Inflammatory macrophage (primary cell): ENCODE results near the gene PATJ.
"Not testable (repeated sequence)": the region's sequence is repeated elsewhere in the genome, so short reads cannot be mapped to it uniquely, and the experiment has no call there.

Experiments used
- DNase-seq, 2 donors: peaks; one replicate each; pipeline ENCODE4 v3.0.0-alpha.2; 2020 to 2022

The PATJ gene

GRCh38 chr1:62183164-62184020, 441.1 kb downstream of the PATJ start:
- not testable (repeated sequence) for DNase-seq

GRCh38 chr1:62184336-62184735, 442.1 kb downstream of the PATJ start:
- no peak for DNase-seq

DNA sequence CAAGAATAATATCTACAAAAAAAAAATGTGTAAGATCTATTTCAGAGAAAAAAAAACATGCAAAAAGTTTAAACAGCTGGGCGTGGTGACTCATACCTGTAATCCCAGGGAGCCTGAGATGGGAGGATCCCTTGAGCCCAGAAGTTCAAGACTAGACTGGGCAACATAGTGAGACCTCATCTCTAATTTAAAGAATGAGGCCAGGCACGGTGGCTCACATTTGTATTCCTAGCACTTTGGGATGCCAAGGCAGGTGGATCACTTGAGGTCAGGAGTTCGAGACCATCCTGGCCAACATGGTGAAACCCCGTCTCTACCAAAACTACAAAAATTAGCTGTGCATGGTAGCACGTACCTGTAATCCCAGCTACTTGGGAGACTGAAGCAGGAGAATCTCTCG, 443.0 kb downstream of the PATJ start:
- DNase-seq: not testable (repeated sequence)

GRCh38 chr1:62185677-62186076, 443.4 kb downstream of the PATJ start:
- no peak for DNase-seq

GRCh38 chr1:62187548-62187947, 445.3 kb downstream of the PATJ start:
- DNase-seq: no peak

DNA sequence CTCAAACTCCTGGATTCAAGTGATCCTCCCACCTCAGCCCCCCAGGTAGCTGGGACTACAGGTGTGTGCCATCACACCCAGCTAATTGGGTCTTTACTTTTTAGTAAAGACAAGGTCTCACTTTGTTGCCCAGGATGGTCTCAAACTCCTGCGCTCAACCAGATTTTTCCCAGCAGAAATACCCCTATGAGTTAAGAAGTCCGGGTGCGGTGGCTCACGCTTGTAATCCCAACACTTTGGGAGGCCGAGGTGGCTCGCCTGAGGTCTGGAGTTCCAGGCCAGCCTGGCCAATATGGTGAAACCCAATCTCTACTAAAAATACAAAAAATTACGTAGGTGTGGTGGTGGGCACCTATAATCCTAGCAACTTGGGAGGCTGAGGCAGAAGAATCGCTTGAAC, 445.8 kb downstream of the PATJ start:
- DNase-seq: no peak

GRCh38 chr1:62194651-62195544, 452.6 kb downstream of the PATJ start, which contains the start of gene L1TD1:
TSS of gene L1TD1 (plus strand) at chr1:62194849. CDS start at chr1:62206629, 11,780 bp downstream.
- no peak for DNase-seq

GRCh38 chr1:62196086-62196690, 453.9 kb downstream of the PATJ start:
- DNase-seq: no peak

GRCh38 chr1:62198069-62198780, 455.9 kb downstream of the PATJ start:
- peak in 1 of 2 donors; percentile 17 for DNase-seq

DNA sequence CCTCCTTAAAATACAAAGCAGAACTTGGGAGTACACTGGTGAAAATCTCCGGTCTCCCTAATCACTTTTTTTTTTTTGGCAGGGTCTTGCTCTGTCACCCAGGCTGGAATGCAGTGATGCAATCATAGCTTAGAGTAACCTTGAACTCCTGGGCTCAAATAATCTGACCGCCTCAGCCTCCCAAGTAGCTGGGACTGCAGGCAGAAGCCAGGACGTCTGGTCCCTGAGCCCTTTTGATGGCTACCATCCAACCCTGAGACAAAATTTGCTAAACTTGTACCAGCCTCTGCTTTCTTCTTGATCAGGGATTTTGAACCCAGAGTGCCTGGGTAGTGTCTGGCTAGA, 456.5 kb downstream of the PATJ start:
- DNase-seq: no peak

DNA sequence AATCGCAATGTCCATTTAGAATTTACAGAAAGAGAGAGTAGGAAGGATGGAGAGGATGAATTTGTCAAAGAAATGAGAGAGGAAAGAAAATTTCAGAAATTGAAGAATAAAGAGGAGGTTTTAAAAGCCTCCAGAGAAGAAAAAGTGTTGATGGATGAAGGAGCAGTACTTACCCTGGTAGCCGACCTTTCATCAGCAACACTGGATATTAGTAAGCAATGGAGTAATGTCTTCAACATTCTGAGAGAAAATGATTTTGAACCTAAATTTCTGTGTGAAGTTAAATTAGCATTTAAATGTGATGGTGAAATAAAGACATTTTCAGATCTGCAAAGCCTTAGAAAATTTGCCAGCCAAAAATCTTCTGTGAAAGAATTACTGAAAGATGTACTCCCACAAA, 464.9 kb downstream of the PATJ start:
- DNase-seq: no peak

- DNase-seq: no peak
Measured at GRCh38 chr1:62208087-62208486, 465.8 kb downstream of the PATJ start.

GRCh38 chr1:62208970-62209369, 466.7 kb downstream of the PATJ start:
- DNase-seq: no peak

DNA sequence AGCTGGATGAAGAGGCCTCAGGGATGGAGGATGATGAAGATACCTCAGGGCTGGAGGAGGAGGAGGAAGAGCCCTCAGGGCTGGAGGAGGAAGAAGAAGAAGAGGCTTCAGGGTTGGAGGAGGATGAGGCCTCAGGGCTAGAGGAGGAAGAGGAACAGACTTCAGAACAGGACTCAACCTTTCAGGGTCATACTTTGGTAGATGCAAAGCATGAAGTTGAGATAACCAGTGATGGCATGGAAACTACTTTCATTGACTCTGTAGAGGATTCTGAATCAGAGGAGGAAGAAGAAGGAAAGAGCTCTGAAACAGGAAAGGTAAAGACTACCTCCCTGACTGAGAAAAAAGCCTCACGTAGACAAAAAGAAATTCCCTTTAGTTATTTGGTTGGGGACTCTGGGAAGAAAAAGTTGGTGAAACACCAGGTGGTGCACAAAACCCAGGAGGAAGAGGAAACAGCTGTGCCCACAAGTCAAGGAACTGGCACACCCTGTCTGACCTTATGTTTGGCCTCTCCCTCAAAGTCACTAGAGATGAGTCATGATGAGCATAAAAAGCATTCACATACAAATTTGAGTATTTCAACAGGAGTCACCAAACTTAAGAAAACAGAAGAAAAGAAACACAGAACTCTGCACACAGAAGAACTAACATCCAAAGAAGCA, 467.8 kb downstream of the PATJ start:
- DNase-seq: peak; percentile 44 to 81

- no peak for DNase-seq
Measured at GRCh38 chr1:62210960-62211359, 468.7 kb downstream of the PATJ start.

- no peak for DNase-seq
Measured at GRCh38 chr1:62212411-62212810, 470.1 kb downstream of the PATJ start.

DNA sequence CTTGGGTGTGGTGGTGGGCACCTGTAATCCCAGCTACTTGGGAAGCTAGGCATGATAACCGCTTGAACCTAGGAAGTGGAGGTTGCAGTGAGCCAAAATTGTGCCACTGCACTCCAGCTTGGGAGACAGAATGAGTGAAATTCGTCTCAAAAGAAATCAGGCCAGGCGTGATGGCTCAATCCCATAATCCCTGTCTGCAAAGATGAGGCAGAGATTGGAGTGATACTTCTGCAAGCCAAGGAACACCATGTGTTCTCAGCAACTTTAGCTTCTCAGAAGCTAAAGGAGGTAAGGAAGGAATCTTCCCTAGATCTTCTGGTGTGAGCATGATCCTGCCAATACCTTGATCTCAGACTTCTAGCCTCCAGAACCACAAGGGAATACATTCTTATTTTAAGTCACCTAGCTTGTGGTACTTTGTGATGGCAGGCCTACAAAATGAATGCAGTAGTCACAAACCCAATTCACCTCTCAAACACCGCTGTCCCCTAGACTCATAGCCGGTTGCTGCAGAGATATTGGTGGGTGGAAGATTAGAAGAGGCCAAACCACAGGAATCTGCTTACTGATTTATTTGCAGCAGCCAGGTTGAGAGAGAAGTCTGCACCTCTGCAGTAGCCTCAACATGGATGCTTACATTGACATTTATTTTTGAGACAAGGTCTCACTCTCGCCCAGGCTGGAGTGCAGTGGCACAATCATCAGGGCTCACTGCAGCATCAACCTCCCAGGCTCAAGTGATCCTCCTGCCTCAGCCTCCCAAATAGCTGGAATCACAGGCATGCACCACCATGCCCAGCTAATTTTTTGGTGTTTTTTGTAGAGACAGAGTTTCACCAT, 471.0 kb downstream of the PATJ start:
- no peak for DNase-seq

DNA sequence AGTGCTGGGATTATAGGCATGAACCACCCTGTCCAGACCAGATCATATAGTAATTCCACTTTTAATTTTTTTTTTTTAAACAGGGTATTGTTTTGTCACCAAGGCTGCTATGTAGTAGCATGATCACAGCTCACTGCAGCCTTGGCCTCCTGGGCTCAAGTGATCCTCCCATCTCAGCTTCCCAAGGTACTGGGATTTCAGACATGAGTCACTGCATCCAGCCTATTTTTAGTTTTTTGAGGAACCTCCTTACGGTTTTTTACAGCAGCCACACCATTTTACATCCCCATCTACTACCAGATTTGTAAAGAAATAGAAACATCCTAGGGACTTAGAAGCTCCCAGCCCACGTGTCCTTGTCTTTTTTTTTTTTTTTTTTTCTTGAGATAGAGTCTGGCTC, 476.3 kb downstream of the PATJ start:
- peak; percentile 37 to 38 for DNase-seq

GRCh38 chr1:62220456-62220855, 478.2 kb downstream of the PATJ start:
- not testable (repeated sequence) for DNase-seq

- no peak for DNase-seq
Measured at GRCh38 chr1:62221171-62221570, 478.9 kb downstream of the PATJ start.

GRCh38 chr1:62222321-62222720, 480.0 kb downstream of the PATJ start:
- DNase-seq: no peak
